KOPT-K1 (cell line): ENCODE results near the gene TEX264.

Experiments used
- H3K27ac ChIP-seq: fragments of 200-600 bp; sonication (generic); 2 replicates; pipeline ENCODE4 v1.5.1; 2016; ENCODE audit warnings: antibody characterized with exemption, mild to moderate bottlenecking, low read depth, low read length; ENCODE audit not compliant: poor library complexity, severe bottlenecking
- H3K36me3 ChIP-seq: fragments of 200-600 bp; sonication (generic); 2 replicates; pipeline ENCODE4 v1.5.1; 2017; ENCODE audit warnings: antibody characterized with exemption, mild to moderate bottlenecking, low read length, moderate library complexity; ENCODE audit not compliant: insufficient read depth
- H3K9me3 ChIP-seq: fragments of 200-600 bp; sonication (generic); 2 replicates; pipeline ENCODE4 v1.5.1; 2017; ENCODE audit warnings: antibody characterized with exemption, low read length, mild to moderate bottlenecking; ENCODE audit not compliant: insufficient read depth, poor library complexity, severe bottlenecking

TEX264 gene

DNA sequence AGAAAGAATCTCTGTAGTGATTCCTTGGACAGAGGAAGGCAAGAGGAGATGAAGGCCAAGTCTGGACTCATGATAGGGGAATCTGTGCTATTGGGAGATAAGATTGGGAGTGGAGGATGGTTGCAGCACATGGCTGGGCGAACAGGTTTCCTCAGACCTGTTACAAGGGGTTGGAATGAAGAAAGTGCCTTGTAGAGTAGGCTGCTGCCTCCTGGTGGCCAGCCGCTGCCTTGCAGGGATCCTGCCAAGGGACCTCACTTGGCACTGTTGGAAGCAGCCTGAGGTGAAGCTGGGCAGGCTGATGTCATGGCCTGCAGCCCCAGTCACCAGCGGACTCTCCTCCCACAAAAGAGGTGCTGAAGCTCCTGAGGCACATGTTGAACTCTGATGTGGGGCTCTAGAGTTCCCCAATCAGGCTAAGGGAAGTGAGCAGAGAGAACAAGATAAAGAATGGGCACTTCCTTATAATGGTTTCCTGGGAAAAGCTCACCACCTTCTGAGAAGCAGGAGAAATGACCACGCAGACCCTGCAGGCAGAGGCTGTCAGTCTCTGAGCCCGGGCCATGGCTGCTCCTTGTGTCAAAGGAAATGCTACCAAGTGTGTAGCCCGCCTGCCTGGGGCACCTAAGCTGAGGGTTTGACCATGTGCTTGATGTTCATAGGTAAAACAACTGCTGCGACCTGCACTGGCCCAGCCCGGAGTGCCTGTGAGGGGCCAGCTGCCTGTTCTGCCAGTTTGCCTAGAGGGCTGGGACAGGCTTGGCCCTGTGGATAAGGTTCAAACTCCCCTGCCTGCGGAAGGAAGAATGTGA lies 1.6 kb upstream of the TEX264 start:
- H3K36me3 ChIP-seq = peaks cover 4% of the 10 kb centered on the region; the same call in 1 of the 2 replicates
- H3K9me3 ChIP-seq = no peaks in the 10 kb centered on the region
- no peak overlapping the region for H3K27ac ChIP-seq

DNA sequence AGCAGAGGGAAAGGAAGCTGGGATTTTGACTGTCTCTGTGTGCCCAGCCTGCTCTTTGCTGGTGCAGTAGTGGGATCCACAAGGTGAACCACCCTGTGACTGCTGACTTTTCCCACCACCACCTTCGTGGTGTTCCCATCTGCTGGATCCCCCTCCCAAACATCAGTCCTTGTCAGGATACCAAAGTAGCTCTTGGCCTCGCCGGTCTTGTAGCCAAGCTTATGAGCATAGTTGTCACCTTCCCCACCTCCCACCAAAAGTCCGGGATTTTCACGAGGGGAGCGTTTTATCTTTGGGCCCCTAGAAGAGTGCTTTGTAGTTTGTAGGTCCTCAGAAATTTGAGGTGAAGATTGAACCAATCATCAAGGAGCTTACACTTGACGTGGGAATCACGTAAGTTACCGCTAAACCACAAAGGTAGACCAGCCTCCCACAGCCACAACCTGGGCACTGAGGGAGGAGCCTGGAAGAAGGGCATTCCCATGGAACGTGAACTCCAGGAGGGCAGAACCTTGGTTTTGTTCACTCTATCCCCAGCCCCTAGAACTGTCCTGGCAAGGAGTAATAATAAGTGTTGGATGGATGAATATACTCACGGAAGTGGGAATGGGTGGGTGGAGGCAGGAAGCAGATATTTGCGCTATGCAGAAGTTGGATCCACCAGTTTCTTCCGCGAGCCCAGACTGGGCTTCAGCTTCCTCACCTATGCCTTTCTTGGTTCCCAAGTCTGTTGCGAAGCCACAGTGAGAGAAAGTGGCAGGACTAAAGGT lies 814 bp upstream of the TEX264 start:
- peaks cover 12% of the 10 kb centered on the region; the same call in 1 of the 2 replicates for H3K36me3 ChIP-seq
- no peaks in the 10 kb centered on the region for H3K9me3 ChIP-seq
- H3K27ac ChIP-seq = peak overlapping the region; percentile 94

DNA sequence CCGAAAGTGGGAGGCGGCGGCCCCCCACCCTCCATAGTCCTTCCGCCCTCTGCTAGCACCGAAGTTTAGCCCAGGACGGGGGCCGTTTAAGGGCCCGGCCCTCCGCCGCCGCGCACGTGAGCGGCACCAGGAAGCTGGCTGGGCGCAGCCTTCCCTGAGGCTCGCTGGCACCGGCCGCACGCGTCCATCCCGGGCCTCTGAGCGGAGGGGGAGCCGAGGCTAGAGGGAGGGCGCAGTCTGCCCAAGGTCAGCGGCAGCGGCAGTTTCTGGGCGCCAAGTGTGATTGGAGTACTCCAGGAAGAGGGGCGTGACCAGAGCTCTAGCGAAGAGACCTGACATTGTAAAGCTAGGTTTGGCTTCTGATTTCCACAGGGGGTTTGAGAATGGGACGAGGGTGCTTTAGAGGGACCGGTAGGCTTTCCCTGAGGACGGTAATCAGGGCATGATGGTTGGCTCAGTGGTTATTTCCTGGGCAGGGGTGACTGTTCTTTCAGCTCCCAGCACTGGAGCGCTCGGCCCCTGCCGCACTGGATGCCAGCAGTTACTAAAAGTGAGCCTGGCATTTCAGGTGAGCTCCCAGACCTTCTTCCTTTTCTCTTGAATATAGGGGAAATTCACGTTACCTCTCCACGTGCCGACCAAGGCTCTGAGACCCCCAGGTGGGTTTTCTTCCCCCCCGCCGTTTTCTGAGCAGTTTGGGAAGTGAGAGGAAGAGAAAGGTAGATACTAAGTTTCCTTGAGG lies 853 bp downstream of the TEX264 start:
- H3K9me3 ChIP-seq = no peaks in the 10 kb centered on the region
- peak overlapping the region; percentile 94 for H3K27ac ChIP-seq
- peaks cover 29% of the 10 kb centered on the region; the same call in 1 of the 2 replicates for H3K36me3 ChIP-seq

DNA sequence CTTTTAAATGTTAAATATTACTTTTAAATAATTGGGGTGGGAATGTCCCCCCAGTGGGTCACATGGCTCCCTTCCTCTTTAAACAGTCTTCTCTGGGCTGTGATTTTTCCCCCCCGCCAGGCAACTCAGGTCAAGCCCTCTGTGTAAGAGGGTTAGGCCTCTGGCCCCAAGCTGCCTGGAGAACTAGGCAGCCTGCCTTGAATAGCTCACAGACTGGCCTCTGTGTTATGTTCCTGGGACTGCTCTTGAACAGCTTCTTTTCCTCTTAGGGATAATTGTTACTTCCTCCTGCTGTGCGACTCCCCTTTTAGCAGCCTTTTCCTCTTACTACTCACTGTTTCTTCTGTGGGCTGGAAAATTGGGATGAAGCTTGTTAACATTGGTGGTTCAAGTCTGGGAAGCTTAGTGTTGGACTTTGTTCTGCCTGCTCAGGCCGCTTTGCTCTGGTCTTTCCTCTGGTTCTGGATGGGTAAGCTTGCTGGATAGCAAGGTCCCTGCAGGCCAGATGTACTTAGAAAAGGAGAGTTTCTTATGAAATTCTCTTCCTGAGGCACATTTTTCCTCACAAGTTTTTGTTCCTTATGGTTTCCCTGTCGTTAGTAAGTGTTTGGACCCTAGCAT lies 2.2 kb downstream of the TEX264 start:
- Histone ChIP-seq H3K9me3 (no peaks in the 10 kb centered on the region), H3K27ac (no peak overlapping the region), H3K36me3 (peaks cover 42% of the 10 kb centered on the region; the same call in 1 of the 2 replicates)

DNA sequence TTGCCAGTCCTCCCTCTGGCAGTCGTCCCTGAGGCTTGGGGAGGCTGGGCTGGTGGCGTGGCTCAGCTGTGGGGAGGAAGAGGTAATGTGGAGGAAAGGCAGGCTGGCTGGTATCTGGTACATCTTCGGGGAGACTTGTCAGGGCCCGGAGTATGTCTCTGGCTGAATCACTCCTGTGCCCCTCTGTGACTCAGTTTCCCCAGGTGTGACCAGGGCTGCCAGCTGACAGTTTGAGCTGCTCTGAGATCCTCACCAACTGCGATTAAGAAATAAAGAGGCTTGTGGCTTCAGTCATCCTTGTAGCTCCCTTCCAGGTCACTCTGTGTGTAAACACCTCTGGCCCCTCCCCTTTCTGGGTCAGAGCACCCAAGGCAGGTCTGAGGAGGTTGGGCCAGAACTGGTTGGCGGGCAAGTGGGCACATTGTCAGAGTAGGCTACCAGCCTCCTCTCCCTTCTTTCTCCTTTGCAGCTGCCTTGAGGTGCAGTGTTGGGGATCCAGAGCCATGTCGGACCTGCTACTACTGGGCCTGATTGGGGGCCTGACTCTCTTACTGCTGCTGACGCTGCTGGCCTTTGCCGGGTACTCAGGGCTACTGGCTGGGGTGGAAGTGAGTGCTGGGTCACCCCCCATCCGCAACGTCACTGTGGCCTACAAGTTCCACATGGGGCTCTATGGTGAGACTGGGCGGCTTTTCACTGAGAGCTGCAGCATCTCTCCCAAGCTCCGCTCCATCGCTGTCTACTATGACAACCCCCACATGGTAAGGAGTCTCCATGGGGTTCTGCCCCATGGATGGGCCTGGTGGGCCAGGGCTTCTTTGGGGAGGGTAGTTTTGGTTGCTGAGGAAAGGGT lies 3.0 kb downstream of the TEX264 start:
- no peaks in the 10 kb centered on the region for H3K9me3 ChIP-seq
- no peak overlapping the region for H3K27ac ChIP-seq
- H3K36me3 ChIP-seq = peaks cover 49% of the 10 kb centered on the region; the same call in 1 of the 2 replicates

DNA sequence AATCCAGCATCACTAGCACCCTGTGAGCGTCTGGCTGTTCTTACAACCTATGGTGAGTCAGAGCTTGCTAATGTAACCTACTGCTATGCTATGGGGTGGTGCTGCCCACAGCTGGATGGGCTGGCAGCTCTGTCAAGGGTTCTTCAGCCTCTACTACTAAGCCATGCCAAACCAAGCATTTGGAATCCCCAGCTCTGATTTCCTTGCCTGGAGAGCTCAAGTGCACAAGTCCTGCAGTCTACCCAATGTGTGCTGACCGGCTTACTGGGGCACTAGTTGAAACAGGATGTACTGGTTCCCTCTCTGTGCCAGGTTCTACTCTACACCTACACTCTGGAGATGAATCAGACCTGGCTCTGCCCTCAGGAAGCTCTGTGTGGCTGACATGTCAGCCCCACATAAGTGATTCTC lies 4.2 kb downstream of the TEX264 start:
- Histone ChIP-seq H3K9me3 (no peaks in the 10 kb centered on the region), H3K36me3 (peaks cover 58% of the 10 kb centered on the region), H3K27ac (no peak overlapping the region)

DNA sequence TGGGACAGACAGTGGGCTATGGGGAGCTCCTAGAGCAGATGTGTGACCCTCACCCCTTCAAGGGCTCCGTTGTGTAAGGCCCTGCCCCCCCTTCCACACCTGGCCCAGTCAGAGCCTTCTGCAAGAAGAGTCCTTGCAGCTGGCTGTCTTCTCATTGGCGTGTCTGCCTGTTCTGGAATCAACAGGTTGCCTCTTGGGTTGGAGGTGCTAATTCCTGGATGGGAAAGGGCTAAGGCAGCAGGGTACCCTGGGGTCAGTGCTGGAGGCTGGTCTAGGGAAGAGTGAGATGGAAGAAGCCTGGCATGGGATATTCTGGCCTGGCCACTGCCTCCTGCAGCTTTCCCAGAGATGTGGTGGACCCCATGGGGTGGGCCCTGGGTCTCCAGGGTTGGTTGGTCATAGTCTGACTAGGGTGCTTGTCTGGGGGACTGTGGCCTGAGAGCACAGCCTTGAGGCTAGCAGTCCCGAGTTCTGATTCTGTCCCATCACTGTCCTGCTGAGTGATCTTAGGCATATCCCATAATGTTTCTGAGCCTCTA lies 5.1 kb downstream of the TEX264 start:
- H3K9me3 ChIP-seq = no peaks in the 10 kb centered on the region
- peaks cover 66% of the 10 kb centered on the region for H3K36me3 ChIP-seq
- no peak overlapping the region for H3K27ac ChIP-seq

DNA sequence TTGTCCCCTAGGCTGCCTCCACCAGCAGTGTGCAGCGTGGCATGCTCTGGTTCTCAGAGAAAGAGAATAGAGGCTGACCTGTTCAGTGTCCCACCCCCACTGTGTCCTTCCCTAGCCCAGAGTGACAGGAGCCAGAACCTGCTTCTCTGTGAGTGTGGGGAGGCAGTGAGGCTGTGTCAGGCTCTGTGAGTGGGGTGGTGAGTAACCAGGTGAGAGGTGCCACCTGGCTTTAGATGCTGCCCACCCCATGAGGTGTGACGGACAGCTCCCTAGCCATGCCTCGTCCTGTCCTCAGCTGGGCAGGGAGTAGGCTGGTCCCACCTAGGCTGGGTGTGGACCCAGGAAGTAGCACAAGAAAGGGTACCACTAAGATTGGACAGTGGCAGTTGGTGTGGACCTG lies 6.3 kb downstream of the TEX264 start:
- H3K36me3 ChIP-seq = peaks cover 68% of the 10 kb centered on the region
- H3K27ac ChIP-seq = no peak overlapping the region
- H3K9me3 ChIP-seq = no peaks in the 10 kb centered on the region

DNA sequence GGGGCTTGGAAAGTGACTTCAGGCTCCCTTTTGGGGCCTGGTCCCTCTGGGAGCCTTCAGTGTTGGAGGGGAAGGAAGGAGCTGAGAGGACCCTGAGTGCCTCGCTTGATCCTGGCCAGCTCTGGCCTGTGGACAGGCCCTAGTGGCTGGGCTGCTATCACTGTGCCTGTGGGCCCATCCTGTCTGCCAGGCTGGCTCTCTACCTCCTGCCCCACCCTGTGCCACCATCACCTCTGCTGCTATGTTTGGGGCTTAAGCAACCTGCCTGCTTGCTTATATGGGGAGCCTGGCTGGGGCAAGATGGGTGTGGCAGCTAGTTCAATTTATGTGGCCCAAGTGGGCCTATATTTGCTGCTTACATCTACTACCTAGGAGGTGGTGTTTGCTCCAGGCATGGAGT lies 7.1 kb downstream of the TEX264 start:
- peaks cover 77% of the 10 kb centered on the region for H3K36me3 ChIP-seq
- no peaks in the 10 kb centered on the region for H3K9me3 ChIP-seq
- H3K27ac ChIP-seq = no peak overlapping the region

DNA sequence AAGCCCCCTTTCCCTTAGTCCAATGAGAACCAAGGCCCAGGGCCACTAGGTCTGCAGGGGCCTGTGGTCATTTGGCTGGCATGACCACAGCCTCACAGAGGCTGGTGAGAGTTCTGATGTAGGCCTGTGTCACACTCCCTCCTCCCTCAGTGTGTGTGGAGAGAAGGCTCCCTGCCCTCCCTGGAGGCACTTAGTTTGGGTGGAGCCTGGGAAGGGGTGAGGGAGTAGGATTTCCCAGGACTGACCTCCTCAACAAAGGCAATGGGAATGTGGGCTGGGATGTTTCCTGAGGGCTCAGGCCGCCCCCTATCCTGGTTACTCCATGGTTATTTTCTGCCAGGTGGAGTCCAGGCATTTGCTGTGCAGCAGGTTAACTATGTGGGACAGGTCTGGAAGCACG lies 7.6 kb downstream of the TEX264 start:
- Histone ChIP-seq H3K36me3 (peaks cover 81% of the 10 kb centered on the region), H3K9me3 (no peaks in the 10 kb centered on the region), H3K27ac (no peak overlapping the region)

DNA sequence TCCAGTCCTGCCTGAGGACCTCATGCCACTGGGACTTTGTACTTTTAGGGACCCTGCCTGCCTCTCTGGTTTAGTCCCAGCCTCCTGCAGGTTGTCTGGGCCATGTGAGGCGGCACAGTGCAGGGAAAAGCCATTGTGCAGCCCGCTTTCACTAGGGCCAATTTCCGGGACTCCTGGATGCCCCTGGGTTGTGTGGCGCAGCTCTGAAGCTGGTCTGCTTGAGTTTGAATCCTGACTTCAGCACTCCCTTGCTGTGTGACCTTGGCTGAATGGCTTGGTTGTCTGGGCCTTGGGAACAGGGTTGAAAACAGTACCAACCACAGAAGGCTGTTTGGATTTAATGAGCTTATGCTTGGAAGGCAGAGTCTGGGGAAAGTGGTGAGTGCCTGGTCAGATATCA lies 8.3 kb downstream of the TEX264 start:
- H3K9me3 ChIP-seq = no peaks in the 10 kb centered on the region
- peaks cover 85% of the 10 kb centered on the region for H3K36me3 ChIP-seq
- H3K27ac ChIP-seq = no peak overlapping the region

DNA sequence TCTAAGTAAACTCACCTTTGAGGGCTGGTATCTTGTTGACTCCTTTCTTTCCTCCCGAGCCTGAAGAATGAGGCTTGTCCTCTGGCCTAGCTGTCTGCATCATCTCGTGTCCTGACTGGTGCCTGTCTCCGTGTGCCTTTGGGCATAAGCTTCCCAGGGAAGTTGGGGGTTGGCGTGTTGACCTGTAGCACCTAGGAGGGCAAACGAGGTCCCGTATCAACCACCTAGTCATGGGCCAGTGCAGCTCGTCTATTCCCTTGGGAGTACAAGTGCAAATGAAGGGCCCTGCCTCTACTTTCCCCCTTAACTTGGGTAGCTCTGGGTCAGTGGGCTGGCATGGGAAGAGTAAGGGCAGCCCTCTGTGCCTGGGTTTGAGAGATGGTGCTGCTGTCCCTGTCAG lies 8.7 kb downstream of the TEX264 start:
- peaks cover 85% of the 10 kb centered on the region for H3K36me3 ChIP-seq
- H3K9me3 ChIP-seq = no peaks in the 10 kb centered on the region
- H3K27ac ChIP-seq = no peak overlapping the region

DNA sequence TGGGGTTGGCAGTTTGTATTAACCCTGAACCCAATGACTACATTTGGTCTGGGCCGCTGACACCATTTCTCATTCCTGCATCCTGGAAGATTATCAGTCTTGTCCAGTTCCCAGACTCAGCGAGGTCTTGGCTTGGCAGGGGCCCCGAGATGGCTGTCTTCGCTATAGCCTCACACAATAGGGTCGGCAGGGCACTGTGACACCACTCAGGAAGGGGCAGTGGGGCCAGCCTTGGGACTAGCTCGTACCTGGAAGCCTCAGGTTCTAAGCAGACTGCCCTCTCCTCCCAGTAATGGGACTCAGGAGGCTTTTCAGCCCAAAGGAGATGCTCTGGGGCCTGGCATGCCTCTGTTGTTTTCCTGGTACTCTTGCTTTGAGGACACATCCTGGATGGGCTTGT lies 9.1 kb downstream of the TEX264 start:
- Histone ChIP-seq H3K27ac (no peak overlapping the region), H3K36me3 (peaks cover 85% of the 10 kb centered on the region), H3K9me3 (no peaks in the 10 kb centered on the region)
